ENCODE measurements around the gene KCNIP1. TPM values are rescaled to one million over a fixed set of nuclear protein-coding genes. Genes with fewer than 3 reads are reported as not detected.
A peak's percentile ranks its signal among the peaks of the same experiment; 100 is the strongest.

Gene KCNIP1
- total RNA-seq, 3 donors from 2014 or later (not counting 1 experiment from before 2014, with no cell fraction given) = not detected

DNA sequence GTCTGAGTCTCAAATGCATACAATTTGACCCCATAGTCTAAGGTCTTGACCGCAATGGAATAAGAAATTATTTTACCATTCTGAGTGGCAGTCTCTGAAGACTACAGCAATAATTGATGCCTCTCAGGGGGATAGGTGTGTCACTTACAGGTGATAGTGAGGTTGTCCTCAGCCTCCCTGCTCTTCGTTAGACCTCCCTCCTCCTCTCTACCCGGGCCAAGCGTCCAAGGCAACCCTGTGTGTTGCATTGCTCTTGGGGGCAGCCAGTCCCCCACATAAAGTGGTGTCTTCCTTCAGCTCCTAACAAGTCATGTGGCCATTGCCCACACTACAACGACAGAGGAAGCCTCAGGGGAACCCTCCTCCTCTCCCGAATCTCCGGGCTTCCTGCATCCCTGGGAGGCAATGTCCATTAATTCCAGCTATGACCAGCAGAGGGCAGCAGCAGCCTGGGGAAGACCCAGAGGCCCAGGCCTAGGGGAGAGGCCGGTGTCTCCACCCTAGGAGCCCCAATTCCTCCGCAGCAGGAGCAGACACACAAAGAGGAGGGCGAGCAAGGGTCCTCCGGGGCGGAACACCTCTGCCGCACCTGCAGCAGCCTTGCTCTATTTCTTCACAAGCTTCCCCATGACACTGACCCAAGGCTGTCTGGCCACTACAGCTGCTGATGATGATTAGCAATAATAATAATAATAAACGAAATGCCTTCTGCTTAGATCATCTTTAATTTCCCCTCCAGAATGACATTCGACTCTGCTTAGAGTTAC lies 134.8 kb downstream of the KCNIP1 start:
- Mint-ChIP-seq H3K4me3 (no peak overlapping the region), H3K4me1 (peaks cover 10 to 16% of the 10 kb centered on the region in 2 donors), H3K27me3 (ENCODE audit: low read depth in 2 of 2) (peaks cover 1 to 19% of the 10 kb centered on the region in 2 donors), H3K36me3 (no peaks in the 10 kb centered on the region), H3K27ac (no peak overlapping the region), H3K9me3 (no peaks in the 10 kb centered on the region)
- peaks cover 8% of the 10 kb centered on the region for H3K4me1 ChIP-seq (ENCODE audit: control insufficient read depth, insufficient read depth, low read length)
- H3K9me3 ChIP-seq (ENCODE audit: control insufficient read depth, insufficient read depth, low read length) = no peaks in the 10 kb centered on the region
- DNase-seq (peak; percentile 23 to 68), ATAC-seq (peak; percentile 40 to 77 (median 43))
- TF ChIP-seq, protein P1, sequence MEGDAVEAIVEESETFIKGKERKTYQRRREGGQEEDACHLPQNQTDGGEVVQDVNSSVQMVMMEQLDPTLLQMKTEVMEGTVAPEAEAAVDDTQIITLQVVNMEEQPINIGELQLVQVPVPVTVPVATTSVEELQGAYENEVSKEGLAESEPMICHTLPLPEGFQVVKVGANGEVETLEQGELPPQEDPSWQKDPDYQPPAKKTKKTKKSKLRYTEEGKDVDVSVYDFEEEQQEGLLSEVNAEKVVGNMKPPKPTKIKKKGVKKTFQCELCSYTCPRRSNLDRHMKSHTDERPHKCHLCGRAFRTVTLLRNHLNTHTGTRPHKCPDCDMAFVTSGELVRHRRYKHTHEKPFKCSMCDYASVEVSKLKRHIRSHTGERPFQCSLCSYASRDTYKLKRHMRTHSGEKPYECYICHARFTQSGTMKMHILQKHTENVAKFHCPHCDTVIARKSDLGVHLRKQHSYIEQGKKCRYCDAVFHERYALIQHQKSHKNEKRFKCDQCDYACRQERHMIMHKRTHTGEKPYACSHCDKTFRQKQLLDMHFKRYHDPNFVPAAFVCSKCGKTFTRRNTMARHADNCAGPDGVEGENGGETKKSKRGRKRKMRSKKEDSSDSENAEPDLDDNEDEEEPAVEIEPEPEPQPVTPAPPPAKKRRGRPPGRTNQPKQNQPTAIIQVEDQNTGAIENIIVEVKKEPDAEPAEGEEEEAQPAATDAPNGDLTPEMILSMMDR (IDR thresholded peaks at IDR 0.05) = peak; percentile 70
- no peaks in the 10 kb centered on the region for H3K36me3 ChIP-seq (ENCODE audit: control insufficient read depth, insufficient read depth, low read length)
- no peak overlapping the region for H3K27ac ChIP-seq (ENCODE audit: low read length)
- intact Hi-C loops (cut with micrococcal nuclease) = no loop called here
- no peak overlapping the region for H3K4me3 ChIP-seq (ENCODE audit: low read length)
- H3K27me3 ChIP-seq (ENCODE audit: control insufficient read depth, insufficient read depth, low read length) = no peaks in the 10 kb centered on the region
- 38% methylated on average over 15 of the region's 15 CpGs for WGBS (ENCODE audit: insufficient coverage)

DNA sequence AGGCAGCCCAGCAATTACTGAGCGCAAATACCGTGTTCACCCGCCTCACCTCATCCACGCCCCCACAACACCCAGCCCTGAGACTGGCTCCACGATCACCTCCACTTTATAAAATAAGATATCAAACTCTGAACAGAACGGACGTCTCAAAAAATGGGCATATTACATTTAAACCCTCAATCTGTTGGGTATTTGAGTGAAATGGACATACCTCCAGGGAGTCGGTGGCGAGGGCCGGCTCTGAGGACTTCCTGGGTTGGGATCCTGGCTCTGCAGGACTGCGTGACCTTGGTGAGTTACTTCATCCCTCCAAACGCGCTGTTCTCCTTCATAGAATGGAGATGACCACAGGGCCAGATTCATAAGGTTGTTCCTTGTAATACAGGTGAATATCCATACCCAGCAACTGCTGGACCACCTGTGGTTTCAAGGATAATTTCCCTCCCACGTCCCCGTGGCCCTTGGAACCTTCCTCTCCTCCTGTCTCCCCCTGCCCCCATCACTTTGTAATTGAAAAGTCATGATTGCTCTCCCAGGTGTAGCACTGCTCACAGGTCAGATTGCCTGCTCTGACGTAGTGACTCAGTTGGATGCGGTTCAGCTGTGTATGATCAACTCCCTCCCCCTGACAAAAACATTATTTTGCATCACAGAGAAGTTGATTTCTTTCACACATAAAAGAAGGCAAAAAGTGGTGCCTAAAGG lies 135.6 kb downstream of the KCNIP1 start:
- H3K4me3 ChIP-seq (ENCODE audit: low read length) = no peak overlapping the region
- no peak overlapping the region for H3K27ac ChIP-seq (ENCODE audit: low read length)
- no peaks in the 10 kb centered on the region for H3K9me3 ChIP-seq (ENCODE audit: control insufficient read depth, insufficient read depth, low read length)
- TF ChIP-seq, protein P1 (IDR thresholded peaks at IDR 0.05) = no peak
- H3K9me3 Mint-ChIP-seq = no peaks in the 10 kb centered on the region
- H3K27ac Mint-ChIP-seq = no peak overlapping the region
- no peak overlapping the region for H3K4me3 Mint-ChIP-seq
- intact Hi-C loops (cut with micrococcal nuclease) = no loop called here
- H3K4me1 ChIP-seq (ENCODE audit: control insufficient read depth, insufficient read depth, low read length) = peaks cover 1% of the 10 kb centered on the region
- peaks cover 3 to 8% of the 10 kb centered on the region in 2 donors for H3K4me1 Mint-ChIP-seq
- H3K36me3 Mint-ChIP-seq = no peaks in the 10 kb centered on the region
- H3K36me3 ChIP-seq (ENCODE audit: control insufficient read depth, insufficient read depth, low read length) = no peaks in the 10 kb centered on the region
- peaks cover 9 to 21% of the 10 kb centered on the region in 2 donors for H3K27me3 Mint-ChIP-seq (ENCODE audit: low read depth in 2 of 2)
- 91% methylated on average over 15 of the region's 17 CpGs for WGBS (ENCODE audit: insufficient coverage)
- DNase-seq (no peak), ATAC-seq (no peak)
- H3K27me3 ChIP-seq (ENCODE audit: control insufficient read depth, insufficient read depth, low read length) = no peaks in the 10 kb centered on the region

DNA sequence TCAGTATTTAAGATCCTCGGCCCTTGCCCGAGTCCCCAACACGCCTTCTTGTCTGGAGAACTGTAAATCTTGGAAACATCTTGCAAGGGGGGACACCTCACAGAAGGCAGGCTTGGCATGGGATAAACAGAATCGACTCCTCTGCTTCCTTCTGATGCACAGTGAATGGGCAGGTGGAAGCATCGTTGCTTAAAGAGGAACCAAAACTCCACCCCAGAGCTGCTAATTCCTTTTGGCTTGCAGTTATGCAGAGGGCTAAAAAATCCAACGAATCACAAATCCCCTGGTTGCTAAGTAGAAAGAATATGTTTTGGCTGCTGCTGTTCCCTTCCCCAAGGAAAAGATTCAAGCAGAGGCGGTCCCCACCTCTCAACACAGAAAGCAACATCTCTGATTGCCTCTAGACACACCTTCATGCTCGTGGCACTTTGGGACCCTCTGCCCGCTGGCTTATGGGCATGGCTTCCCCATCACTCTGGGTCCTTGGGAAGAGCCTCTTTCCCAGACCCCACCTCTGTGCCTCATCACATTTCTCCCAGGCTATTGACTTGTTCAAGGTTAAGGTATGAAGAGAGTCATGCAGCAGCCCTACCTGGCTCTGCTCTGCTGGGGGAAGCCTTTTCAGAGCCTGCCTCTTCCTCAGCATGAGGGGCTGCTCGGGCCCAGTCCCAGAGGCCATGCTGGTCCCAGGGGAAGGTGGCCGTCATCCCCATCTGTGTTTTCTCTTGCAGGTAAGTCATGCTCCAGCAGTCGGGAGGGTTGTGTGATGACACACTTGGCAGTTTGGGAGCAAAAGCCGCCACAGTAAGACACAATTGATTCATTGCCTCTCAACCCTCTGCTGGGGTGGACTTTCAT lies 137.1 kb downstream of the KCNIP1 start:
- intact Hi-C loops (cut with micrococcal nuclease) = no loop called here
- peaks cover 0 to 6% of the 10 kb centered on the region in 2 donors for H3K4me1 Mint-ChIP-seq

More for the DNA sequence above, 137.1 kb downstream of the KCNIP1 start:
- Histone ChIP-seq H3K4me3 (ENCODE audit: low read length) (no peak overlapping the region), H3K36me3 (ENCODE audit: control insufficient read depth, insufficient read depth, low read length) (no peaks in the 10 kb centered on the region), H3K4me1 (ENCODE audit: control insufficient read depth, insufficient read depth, low read length) (no peaks in the 10 kb centered on the region), H3K27ac (ENCODE audit: low read length) (no peak overlapping the region), H3K9me3 (ENCODE audit: control insufficient read depth, insufficient read depth, low read length) (no peaks in the 10 kb centered on the region), H3K27me3 (ENCODE audit: control insufficient read depth, insufficient read depth, low read length) (no peaks in the 10 kb centered on the region)
- WGBS (ENCODE audit: insufficient coverage) = 70% methylated on average over 12 of the region's 13 CpGs
- no peak overlapping the region for H3K27ac Mint-ChIP-seq
- no peaks in the 10 kb centered on the region for H3K36me3 Mint-ChIP-seq
- no peak overlapping the region for H3K4me3 Mint-ChIP-seq
- TF ChIP-seq, protein P1 (IDR thresholded peaks at IDR 0.05) = no peak
- DNase-seq = no peak
- no peak for ATAC-seq
- H3K27me3 Mint-ChIP-seq (ENCODE audit: low read depth in 2 of 2) = peaks cover 17 to 20% of the 10 kb centered on the region in 2 donors
- H3K9me3 Mint-ChIP-seq = no peaks in the 10 kb centered on the region

Data from natural killer cell (primary cell).